Neutrophil (primary cell): ENCODE data around the gene CABP4.

Source experiments
- H3K27ac ChIP-seq: fragments of 200-600 bp; sonication (generic); 2 replicates; pipeline ENCODE4 v1.5.1; 2016; ENCODE audit warnings: mild to moderate bottlenecking, moderate library complexity
- H3K27me3 ChIP-seq: fragments of 200-600 bp; sonication (generic); 2 replicates; pipeline ENCODE4 v1.6.0; 2016; ENCODE audit warnings: mild to moderate bottlenecking
- H3K36me3 ChIP-seq: fragments of 200-600 bp; sonication (generic); 2 replicates; pipeline ENCODE4 v1.5.1; 2017
- H3K4me1 ChIP-seq, 2 experiments: fragments of 200-600 bp in 1 of 2; sonication (generic) in 1 of 2; 1 replicate in 1 of 2; 2 replicates in 1 of 2; pipeline versions ENCODE4 v1.5.1 to v1.6.1; 2013 to 2016; ENCODE audit warnings: low read depth in 1 of 2, low read length in 1 of 2, mild to moderate bottlenecking in 1 of 2, moderate library complexity in 1 of 2; ENCODE audit not compliant: control insufficient read depth in 1 of 2, insufficient read depth in 1 of 2
- H3K4me3 ChIP-seq, 2 experiments: fragments of 200-600 bp in 1 of 2; sonication (generic) in 1 of 2; 1 replicate in 1 of 2; 2 replicates in 1 of 2; pipeline ENCODE4 v1.5.1; 2013 to 2016; ENCODE audit warnings: low read depth in 1 of 2, low read length in 1 of 2, mild to moderate bottlenecking in 1 of 2, moderate library complexity in 1 of 2
- H3K9me3 ChIP-seq: fragments of 200-600 bp; sonication (generic); 2 replicates; pipeline ENCODE4 v1.5.1; 2016
- TF ChIP-seq, protein P1 (sequence below): fragments of 200-600 bp; sonication (generic); IDR thresholded peaks from 2 replicates; pipeline ENCODE4 v1.5.1; 2016; ENCODE audit warnings: antibody characterized with exemption

Gene CABP4

GRCh38 chr11:67493548-67494370 is 38.6 kb downstream of the CABP4 start:
- Histone ChIP-seq H3K27ac (no peak overlapping the region), H3K27me3 (no peaks in the 10 kb centered on the region), H3K9me3 (no peaks in the 10 kb centered on the region), H3K4me1 (no peaks in the 10 kb centered on the region), H3K4me3 (no peak overlapping the region), H3K36me3 (peaks cover 100% of the 10 kb centered on the region)
- TF ChIP-seq, protein P1, sequence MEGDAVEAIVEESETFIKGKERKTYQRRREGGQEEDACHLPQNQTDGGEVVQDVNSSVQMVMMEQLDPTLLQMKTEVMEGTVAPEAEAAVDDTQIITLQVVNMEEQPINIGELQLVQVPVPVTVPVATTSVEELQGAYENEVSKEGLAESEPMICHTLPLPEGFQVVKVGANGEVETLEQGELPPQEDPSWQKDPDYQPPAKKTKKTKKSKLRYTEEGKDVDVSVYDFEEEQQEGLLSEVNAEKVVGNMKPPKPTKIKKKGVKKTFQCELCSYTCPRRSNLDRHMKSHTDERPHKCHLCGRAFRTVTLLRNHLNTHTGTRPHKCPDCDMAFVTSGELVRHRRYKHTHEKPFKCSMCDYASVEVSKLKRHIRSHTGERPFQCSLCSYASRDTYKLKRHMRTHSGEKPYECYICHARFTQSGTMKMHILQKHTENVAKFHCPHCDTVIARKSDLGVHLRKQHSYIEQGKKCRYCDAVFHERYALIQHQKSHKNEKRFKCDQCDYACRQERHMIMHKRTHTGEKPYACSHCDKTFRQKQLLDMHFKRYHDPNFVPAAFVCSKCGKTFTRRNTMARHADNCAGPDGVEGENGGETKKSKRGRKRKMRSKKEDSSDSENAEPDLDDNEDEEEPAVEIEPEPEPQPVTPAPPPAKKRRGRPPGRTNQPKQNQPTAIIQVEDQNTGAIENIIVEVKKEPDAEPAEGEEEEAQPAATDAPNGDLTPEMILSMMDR: no peak

DNA sequence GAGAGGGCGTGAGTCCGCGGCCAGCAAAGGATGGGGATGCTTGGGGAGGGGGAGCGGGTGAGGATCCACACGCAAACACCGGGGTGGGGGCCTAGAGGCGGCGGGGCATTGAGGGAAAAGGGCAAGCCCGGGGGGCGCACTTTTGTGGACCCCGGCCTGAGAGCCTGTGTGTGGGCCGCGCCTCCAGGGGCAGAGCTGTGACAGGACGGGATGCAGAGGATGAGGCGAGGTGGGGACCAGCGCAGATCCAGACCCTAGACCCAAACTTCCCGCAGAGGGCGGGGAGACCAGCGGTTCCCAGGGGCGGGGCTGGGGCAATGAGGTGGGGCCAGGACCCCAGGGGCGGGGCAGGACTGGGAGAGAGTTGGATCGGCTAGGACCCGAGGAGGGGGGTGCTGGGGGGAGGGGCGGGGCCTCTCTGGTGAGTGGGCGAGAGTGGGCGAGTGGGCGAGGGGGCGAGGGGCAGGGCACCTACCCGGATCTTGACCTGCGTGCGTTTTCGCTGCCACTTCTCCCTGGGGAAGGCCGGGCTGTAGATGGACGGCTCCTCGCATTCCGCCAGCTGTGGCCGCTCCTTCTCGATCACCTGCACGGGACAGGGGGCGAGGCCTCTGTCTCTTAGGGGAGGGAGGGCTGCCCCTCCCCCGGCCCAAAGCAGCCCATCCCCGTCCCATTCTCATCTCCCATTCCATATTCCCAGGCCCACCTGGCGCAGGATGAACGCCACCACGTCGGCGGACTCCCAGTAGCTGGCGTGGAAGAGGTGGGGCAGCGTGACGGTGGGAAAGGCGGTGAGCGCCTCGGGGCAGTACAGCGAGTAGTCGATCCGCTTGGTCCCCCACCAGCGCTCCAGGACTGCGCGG is 39.4 kb downstream of the CABP4 start:
- no peak overlapping the region for H3K27ac ChIP-seq
- no peaks in the 10 kb centered on the region for H3K9me3 ChIP-seq
- peaks cover 100% of the 10 kb centered on the region for H3K36me3 ChIP-seq

DNA sequence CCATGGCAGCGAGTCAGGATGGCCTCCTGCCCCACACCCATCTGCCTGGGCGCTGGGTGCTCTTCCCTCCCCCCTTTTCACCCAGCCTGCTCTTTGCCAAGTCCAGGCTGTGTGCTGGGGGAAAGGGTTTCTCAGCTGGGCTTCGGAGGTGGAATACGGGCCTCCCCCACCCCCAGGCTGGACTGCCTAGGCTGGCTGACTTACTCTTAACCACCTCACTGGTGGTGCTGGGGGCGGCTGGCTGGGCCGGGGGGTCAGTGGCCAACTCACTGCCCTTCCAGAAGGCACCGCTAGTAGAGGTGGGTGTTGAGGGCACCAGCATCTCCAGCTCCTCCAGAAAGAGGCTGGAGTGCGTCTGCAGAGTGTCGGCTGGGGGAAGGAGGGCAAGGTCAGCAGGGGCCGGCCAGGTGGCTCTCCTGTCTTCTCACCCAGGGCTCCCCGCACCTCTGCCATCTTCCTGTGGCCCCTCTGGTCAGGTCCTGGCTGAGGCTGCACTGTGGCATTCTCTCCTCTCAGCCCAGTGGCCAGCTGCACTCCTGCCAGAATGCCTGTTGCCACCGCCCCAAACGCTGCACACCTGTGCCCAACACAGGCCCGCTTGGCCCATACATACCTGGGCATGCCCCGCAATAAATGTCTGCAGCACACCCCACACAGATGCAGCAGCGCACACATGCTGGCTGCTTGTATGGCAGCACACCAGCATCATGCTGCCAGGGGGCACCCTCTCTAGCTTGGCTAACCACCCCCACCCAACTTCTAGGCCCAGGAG is 40.3 kb downstream of the CABP4 start:
- no peaks in the 10 kb centered on the region for H3K27me3 ChIP-seq
- TF ChIP-seq, protein P1: no peak

More for the DNA sequence above, 39.4 kb downstream of the CABP4 start:
- H3K4me1 ChIP-seq: no peaks in the 10 kb centered on the region
- H3K4me3 ChIP-seq: no peak overlapping the region
- H3K27me3 ChIP-seq: no peaks in the 10 kb centered on the region
- TF ChIP-seq, protein P1: no peak

DNA sequence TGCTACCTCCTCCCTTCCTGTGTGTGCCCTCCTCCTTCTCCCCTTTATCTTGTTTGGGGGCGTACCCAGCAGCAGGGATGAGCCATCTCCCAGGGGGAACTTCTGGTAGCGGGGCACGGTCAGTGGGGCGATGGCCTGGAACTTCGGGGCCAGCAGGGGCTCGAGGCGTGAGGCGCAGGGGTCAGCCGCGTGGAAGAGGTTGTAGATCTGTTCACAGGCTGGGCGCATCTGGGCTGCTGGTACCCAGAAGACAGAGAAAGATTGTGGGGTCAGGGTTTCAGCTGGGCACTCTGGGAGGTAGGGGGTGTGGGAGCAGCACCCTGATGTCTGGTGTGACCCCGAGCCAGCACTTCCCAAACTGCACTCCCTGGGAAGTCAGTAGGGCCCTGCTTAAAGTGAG is 41.0 kb downstream of the CABP4 start:
- Histone ChIP-seq H3K4me1 (peaks cover 7 to 8% of the 10 kb centered on the region in 2 experiments), H3K27me3 (no peaks in the 10 kb centered on the region), H3K36me3 (peaks cover 99% of the 10 kb centered on the region), H3K27ac (no peak overlapping the region), H3K4me3 (no peak overlapping the region), H3K9me3 (no peaks in the 10 kb centered on the region)
- TF ChIP-seq, protein P1: no peak

More for the DNA sequence above, 40.3 kb downstream of the CABP4 start:
- Histone ChIP-seq H3K4me3 (no peak overlapping the region), H3K4me1 (peaks cover under 1% of the 10 kb centered on the region in 2 experiments), H3K36me3 (peaks cover 100% of the 10 kb centered on the region), H3K27ac (no peak overlapping the region), H3K9me3 (no peaks in the 10 kb centered on the region)

GRCh38 chr11:67497656-67498291 is 42.6 kb downstream of the CABP4 start:
- TF ChIP-seq, protein P1: no peak
- H3K4me1 ChIP-seq: peaks cover 13 to 14% of the 10 kb centered on the region in 2 experiments
- H3K27me3 ChIP-seq: no peaks in the 10 kb centered on the region
- no peaks in the 10 kb centered on the region for H3K9me3 ChIP-seq
- no peak overlapping the region for H3K27ac ChIP-seq
- H3K36me3 ChIP-seq: peaks cover 99% of the 10 kb centered on the region
- no peak overlapping the region for H3K4me3 ChIP-seq
